Activated CD4-positive, alpha-beta T cell treated with anti-CD3 and anti-CD28 coated beads, Interleukin-2, amount 50 U/mL, for 16 hours (primary cell): Measurements from ENCODE around the gene MBNL2.
A peak's percentile ranks its signal among the peaks of the same experiment; 100 is the strongest.

Experiments
- DNase-seq: peaks from one replicate; pipeline ENCODE4 v3.0.0-alpha.2; 2020

Gene MBNL2

GRCh38 chr13:97353927-97354675 lies 132.0 kb downstream of the MBNL2 start:
- no peak for DNase-seq

DNA sequence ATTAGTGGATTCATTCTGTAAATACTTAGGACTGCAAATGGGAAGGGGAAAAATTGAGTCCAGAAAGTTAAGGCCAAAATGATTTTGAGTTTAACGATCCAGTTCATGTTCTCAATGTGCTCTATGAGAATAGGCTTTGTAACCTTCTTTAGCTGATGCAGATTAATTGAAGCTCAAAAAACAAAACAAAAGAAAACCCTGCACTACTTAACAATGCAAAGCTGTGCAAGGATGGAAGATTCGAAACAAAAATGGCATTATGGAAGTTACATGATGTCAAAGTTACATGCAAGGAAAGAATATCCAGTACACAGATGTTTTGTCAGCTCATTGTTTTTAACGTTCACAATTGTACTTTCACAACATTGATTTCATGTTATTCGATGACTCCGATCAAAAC lies 132.7 kb downstream of the MBNL2 start:
- no peak for DNase-seq

GRCh38 chr13:97356592-97356991 lies 134.5 kb downstream of the MBNL2 start:
- DNase-seq: no peak

DNA sequence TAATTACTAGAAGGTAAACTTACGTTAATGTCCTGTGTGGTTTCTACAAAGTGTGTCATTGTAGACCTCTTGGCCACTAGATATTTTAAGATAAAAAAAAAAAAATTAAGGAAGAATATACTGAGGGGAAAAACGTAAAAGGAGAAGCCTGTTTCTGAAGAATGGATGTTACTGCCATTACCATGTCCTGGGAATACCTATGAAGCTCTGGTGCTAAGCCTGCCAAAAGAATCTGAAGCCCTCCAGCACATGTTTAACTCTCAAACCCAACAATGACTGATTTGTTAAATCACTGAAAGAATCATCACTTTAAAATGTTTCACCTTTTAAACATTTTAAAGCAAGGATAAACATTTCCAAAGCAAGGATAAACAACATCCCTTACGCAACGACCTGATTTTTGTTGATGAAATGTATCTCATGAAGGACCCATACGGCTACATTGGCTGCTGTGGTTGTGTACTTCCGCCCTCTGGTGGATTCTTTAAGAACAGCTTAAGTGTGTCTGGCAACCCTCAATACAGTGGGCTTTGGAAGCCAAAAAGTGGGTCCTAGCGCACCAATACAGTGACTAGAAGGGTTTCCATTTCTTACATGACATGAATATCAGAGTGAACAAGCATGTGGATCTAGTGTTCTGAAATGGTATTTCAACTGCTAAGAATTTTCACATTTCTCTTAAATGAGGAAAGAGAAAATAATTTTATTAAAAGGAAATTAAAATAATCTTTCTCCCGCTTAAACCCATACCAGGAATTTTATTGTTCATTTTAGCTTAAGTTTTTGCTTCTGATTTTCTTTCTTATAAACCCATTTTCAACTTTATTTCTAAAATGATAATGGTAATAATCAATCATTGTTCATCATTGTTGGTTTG lies 137.3 kb downstream of the MBNL2 start:
- peak; percentile 72 for DNase-seq

DNA sequence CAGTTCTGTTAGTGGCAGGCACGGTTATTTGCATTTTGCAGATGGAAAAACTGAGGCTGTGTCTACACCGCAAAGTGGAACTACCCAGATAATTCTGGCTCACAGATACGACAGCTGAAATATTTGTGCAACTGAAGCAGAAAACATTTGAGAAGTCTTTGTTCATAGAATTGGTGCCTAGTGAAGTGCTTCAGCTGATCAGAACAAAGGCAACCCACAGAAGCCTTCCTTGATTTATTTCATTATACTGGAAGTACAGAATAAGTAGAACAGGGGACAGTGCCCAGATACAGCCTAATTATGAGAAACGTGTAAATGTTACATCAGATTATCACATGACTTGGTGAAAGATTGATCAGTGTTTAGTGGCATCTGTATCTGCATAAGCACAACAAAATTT lies 138.5 kb downstream of the MBNL2 start:
- no peak for DNase-seq

- DNase-seq: no peak
Measured at GRCh38 chr13:97364031-97364430, 141.9 kb downstream of the MBNL2 start.

DNA sequence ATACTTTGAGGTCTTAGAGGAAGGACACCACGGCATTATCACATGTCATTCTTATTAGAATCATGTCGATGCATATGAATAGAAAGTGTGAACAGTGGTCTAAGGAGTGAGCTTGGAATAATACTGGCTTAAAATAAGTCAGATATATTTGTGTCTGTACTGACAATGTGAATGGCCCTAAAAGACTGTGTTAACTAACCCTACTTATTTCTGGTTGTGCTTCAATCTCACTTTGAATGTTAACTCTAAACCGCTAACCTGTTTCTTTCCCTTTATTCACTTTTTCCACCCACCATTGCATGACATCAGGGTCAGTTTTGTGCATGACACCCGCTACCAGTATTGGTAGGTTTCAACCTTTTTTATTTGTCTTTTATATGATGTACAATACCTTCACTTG lies 142.7 kb downstream of the MBNL2 start:
- peak; percentile 18 for DNase-seq

- no peak for DNase-seq
Measured at GRCh38 chr13:97366172-97366688, 144.1 kb downstream of the MBNL2 start.

DNA sequence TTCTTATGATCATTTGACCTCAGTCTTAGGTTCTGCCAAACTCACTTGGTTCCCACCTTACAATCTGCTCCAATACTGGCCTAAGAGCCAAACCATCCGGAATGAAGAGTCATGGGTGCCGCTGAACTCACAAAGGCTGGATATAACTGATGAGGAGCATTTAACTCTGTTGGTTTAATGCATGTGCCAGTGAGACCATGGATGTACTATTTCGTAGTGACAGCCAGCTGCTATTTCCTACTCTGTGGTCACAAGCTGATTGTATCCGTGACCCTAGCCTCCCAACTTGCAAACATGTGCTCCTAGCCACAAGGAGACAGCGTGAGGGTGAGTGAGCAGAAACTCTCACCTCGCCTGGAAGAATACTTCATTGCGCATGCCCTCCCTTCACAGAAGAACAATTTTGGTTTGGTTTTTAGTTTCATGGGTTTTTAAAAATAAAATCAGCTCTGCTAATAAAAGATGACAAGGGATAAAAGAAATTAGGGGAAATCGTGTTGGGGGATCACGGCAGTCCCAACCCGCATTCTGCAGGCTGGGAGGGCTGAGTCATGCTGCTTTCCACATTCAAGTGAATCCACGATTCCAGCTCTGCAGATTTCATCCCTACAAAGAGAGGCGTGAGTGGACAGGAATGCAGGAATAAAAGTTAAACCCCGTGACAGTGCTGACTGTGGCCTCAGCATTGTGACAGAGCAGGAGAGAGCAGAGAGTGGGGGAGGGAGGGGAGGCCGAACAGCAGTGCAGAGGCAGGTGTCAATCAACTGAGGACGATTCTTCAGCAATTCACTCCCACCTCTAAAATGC lies 145.1 kb downstream of the MBNL2 start:
- DNase-seq: no peak

DNA sequence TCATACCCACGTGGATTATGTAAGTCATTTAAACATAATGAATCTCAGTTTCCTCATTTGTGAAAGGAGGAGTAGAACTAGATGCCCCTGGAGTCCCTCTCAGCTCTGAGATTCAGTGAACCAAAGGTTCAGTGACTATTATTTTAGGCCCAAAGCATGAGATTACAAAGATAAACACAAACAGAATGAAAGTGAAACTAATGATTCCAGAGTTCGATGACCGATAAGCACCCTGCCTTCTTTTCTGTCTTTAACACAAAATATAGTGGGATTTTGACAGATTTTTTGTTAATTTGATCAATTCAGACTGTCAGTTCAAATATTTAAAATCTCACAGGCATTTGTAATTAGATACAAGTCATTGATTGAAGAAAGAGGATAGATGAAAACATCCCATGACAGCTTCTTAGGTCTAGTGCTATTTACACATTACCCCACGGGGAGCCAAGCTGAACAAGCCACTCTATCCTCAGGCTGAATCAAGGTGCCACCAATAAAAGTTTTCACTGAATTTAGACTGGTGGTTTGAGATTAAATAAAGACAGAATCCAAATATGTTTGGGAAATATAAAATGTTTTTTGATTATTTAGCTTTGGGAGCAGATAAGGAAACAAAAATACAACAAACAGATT lies 147.2 kb downstream of the MBNL2 start:
- DNase-seq: peak; percentile 10

DNA sequence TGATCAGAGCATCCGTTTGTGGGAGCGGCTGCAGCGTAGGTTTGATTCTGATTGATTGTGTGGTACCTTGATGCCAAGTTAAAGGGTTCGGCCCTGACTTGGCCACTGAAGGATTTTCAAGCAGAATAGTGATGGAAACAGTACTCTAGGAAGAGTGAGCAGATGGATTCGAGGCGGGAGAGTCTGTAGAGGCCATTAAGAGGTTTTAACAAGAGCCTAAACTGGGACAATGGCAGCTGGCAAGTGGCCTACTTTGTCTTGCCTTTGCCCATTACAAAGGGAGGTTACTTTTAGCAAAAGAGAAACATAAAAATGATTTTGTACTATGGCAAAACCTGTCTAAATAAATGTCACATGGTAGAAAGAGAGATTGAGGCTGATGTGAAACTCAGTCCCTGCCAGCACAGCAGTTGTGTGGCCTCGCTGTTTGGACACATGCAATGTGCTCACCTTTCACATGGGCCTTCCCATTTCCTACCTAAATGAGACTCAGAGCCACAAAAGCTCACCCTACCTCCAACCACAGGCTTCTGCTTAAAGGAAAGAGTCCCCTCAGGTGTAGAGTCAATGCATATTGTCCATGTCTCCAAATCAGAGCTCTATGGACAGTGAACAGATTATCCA lies 149.5 kb downstream of the MBNL2 start:
- DNase-seq: no peak

DNA sequence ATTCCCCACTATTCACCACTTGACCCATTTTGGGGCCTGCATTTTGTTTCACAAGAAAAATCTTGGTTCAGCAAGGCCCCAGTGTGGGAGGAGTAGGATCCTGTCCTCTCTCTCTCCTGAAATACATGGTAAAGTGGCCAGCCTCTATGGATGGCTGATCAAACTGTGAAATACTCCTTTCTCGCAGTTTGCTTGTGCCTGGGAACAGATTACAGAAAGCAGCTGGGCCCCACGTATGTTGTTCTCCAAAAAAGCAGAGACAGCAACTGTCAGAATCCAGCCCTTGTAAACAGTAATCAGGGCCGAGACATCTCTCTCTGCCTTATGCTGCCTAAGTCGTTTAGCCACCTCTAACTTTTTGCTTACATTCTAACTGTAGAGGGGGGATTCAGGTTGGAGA lies 150.8 kb downstream of the MBNL2 start:
- no peak for DNase-seq

- DNase-seq: no peak
Measured at GRCh38 chr13:97373787-97374186, 151.7 kb downstream of the MBNL2 start.

DNA sequence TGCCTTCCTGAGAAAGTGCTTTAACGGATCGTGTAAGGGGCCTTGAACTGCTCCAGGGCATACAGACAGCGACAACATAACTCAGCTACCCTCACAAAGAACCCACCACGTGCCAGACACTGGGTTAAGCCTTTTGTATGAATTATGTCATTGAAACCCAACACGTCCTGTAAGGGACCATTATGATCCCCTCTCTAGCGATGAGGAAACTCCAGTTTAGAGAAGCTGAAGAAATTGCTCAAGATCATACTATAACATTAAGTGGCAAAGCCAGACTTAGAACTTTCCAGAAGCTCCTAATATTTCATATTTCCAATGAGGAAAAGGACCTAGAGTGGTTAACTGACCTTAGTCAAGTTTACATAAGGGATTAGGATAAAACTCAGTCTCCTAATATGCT lies 154.8 kb downstream of the MBNL2 start:
- DNase-seq: no peak

- DNase-seq: no peak
Measured at GRCh38 chr13:97379386-97379785, 157.3 kb downstream of the MBNL2 start.

DNA sequence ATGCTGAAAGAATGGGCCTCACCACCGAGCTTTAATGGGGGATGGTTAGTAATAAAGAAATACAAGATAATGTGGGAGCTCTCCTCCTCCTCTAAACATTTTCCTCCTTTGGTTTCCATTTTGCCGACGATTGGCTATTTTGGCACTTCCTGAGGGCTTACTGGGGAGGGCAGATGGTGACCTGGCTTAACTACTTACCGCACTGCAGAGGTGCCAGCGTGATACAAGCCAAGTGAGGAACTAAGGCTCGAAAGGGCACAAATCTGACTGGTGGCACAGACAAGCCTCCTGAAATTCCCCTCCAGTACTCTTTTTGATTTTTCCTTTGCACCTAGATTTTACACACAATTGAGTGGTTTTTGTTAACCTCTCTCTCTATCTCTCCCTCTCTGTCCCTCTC lies 158.6 kb downstream of the MBNL2 start:
- DNase-seq: no peak

DNA sequence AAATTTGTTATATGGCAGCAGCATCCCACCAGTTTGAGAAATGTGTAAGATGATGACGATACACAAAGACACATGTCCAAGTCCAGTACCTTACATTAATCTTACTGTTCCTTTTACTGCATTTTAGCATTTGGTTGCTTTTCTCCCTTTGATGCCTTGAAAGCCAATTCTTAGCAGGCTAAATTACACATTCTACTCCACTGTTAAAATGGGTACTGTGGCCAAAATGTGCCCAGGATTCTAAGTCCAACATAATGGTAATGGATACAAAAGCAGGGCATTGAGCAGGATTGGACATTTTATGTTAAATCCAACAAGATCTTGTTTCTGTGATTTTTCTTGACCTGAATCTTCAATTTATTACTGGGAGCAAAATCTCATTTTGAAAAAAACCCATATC lies 159.1 kb downstream of the MBNL2 start:
- DNase-seq: no peak

DNA sequence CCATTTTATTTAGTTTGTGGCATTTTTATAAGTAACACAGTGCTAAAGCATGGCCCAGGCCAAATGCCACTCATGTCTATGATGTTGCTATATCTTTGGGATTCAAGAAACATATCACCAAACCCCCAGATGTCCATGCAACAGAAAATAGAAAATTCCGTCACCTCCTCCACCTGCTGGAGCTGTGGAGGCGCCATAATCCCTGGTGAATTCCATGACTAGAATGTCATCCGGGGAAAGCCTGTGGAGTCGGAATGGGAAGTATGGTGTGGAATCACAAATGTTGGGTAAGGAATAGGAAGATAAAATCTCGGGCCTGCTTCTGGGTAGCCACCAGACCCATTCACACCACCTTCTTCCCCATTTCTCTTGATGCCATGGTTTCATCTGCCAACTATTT lies 160.1 kb downstream of the MBNL2 start:
- no peak for DNase-seq

- DNase-seq: no peak
Measured at GRCh38 chr13:97384371-97384770, 162.2 kb downstream of the MBNL2 start.

DNA sequence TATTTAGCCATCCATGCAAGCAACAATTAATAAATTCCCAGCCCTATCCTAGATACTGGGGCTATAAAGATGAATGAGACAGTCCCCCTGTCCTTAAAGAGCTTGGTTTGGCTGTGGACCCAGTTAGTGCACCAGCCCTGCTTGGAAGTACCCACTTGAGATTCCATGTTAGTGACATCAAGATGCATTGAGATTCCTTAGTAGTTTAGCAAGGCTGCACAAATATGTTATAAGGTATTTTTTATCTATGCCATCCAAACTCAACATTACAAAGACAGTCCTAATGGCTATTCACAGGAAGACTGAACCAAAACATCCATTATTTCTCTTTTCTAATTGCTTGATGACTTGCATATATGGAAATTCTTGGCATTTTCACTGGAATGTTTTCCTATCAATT lies 163.0 kb downstream of the MBNL2 start:
- DNase-seq: no peak

DNA sequence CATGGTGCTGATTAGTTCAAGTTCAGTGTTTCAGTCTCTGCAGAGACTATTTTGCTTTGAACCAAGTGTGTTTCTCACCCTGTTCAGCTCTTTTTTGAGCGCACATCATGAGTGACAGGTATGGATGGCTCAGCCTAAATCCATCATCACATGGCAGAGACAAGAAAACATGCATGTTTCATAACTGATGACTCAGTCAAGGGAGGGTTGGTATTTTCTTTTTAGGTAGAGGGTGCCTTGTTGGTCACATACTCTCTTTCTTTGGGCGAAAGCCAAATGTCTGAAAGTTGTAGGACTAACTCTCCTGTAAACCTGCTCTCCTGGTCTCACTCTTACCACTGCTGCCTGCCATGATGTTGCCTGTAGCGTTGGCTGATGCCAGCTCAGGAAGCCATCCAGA lies 163.7 kb downstream of the MBNL2 start:
- no peak for DNase-seq

- peak; percentile 42 for DNase-seq
Measured at GRCh38 chr13:97386801-97387484, 164.8 kb downstream of the MBNL2 start.
